ENCODE measurements around the gene CCDC71. TPM values are rescaled to one million over a fixed set of nuclear protein-coding genes. Genes with fewer than 3 reads are reported as not detected.

The CCDC71 gene
- total and polyA plus RNA-seq, 2 of the 13 experiments (the other 11 are each of a cell fraction or from before 2014, with no cell fraction given), result 9.7 to 14.3 TPM

- TF ChIP-seq ZSCAN12 (CRISPR knock-in tag; IDR thresholded peaks at IDR 0.05) (no peak), KDM6A (CRISPR knock-in tag; IDR thresholded peaks at IDR 0.05; ENCODE audit: low read depth) (no peak), ZNF264 (CRISPR knock-in tag; IDR thresholded peaks at IDR 0.05) (no peak), MATR3 (CRISPR knock-in tag; IDR thresholded peaks at IDR 0.05) (no peak), ZBTB7B (CRISPR knock-in tag; IDR thresholded peaks at IDR 0.05) (0 out of 2 replicates have a peak, but pooled peaks have one; percentile 24), HNF4G (IDR thresholded peaks at IDR 0.05; ENCODE audit: borderline replicate concordance, low read depth, low read length) (peak; percentile 31; the same call in 1 of the 2 replicates), HNF4G (CRISPR knock-in tag; IDR thresholded peaks at IDR 0.05; ENCODE audit: borderline replicate concordance, low read depth) (no peak), HNRNPL (IDR thresholded peaks at IDR 0.05; ENCODE audit: low read depth, low read length) (peak; percentile 70; the same call in 1 of the 2 replicates), RBFOX2 (IDR thresholded peaks at IDR 0.05; ENCODE audit: low read depth, low read length) (peak; percentile 59), ZNF350 (CRISPR knock-in tag; IDR thresholded peaks at IDR 0.05; ENCODE audit: borderline replicate concordance, low read depth) (peak; percentile 36; the same call in 1 of the 2 replicates), ADNP (CRISPR knock-in tag; IDR thresholded peaks at IDR 0.05) (no peak), GMEB1 (CRISPR knock-in tag; IDR thresholded peaks at IDR 0.05; ENCODE audit: borderline replicate concordance) (0 out of 2 replicates have a peak, but pooled peaks have one; percentile 8), HNRNPK (IDR thresholded peaks at IDR 0.05; ENCODE audit: low read depth, low read length, poor library complexity, severe bottlenecking) (peak; percentile 34), SP4 (CRISPR knock-in tag; IDR thresholded peaks at IDR 0.05) (0 out of 2 replicates have a peak, but pooled peaks have one; percentile 21), POGZ (CRISPR knock-in tag; IDR thresholded peaks at IDR 0.05) (0 out of 2 replicates have a peak, but pooled peaks have one; percentile 6), BRD4 (CRISPR knock-in tag; IDR thresholded peaks at IDR 0.05) (no peak), GATAD1 (CRISPR knock-in tag; IDR thresholded peaks at IDR 0.05) (peak; percentile 34; the same call in 1 of the 2 replicates), ZNF672 (CRISPR knock-in tag; IDR thresholded peaks at IDR 0.05) (no peak), HNRNPLL (IDR thresholded peaks at IDR 0.05; ENCODE audit: low read depth, low read length, poor library complexity, severe bottlenecking) (peak; percentile 43), ZNF644 (CRISPR knock-in tag; IDR thresholded peaks at IDR 0.05; ENCODE audit: low read depth) (no peak), XRCC5 (optimal IDR thresholded peaks at IDR 0.05; ENCODE audit: low read length) (peak; percentile 80), ZMAT3 (CRISPR knock-in tag; conservative IDR thresholded peaks at IDR 0.05) (no peak), ZBTB42 (CRISPR knock-in tag; IDR thresholded peaks at IDR 0.05) (no peak), MAX (IDR thresholded peaks at IDR 0.05) (peak; percentile 66), CTCF (CRISPR knock-in tag; IDR thresholded peaks at IDR 0.05) (peak; percentile 35), MYC (CRISPR knock-in tag; IDR thresholded peaks at IDR 0.05; ENCODE audit: borderline replicate concordance) (peak; percentile 49; the same call in 1 of the 2 replicates), CREB1 (IDR thresholded peaks at IDR 0.05) (no peak), CREB1 (CRISPR knock-in tag; IDR thresholded peaks at IDR 0.05) (0 out of 2 replicates have a peak, but pooled peaks have one; percentile 4), ZBTB7A (CRISPR knock-in tag; IDR thresholded peaks at IDR 0.05) (peak; percentile 27; the same call in 1 of the 2 replicates)
Measured at GRCh38 chr3:49133226-49133951, 32.7 kb downstream of the CCDC71 start (continued).

Measured in HepG2 (cell line).